ENCODE data around the gene SUGP1.

DNA sequence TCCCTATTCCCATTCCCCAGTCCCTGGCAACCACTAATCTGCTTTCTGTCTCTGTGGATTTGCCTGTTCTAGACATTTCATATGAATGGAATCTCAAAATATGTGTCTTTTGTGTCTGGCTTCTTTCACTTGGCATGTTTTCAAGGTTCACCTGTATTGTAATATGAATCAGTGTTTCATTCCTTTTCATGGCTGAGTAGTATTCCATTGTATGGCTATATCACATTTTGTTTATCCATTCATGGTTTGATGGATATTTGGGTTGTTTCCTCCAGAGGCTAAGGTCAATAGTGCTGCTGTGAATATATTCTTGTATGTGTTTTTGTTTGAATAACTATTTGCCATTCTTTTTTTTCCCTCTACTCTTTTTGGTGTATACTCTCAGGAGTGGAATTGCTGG lies 84.1 kb downstream of the SUGP1 start:
- no peak for TF ChIP-seq EZH2 (IDR thresholded peaks at IDR 0.05; ENCODE audit: low read length)
- TF ChIP-seq CTCF (optimal IDR thresholded peaks at IDR 0.05 in 1 of 3, IDR thresholded peaks at IDR 0.05 in 1 of 3, conservative IDR thresholded peaks at IDR 0.05 in 1 of 3; ENCODE audit: extremely low read depth in 1 of 3, insufficient read depth in 2 of 3, low read length in 3 of 3) = no peak
